ENCODE data around the gene DPP10. TPM values are rescaled to one million over a fixed set of nuclear protein-coding genes. Genes with fewer than 3 reads are reported as not detected.
"Not testable (repeated sequence)": the region's sequence is repeated elsewhere in the genome, so short reads cannot be mapped to it uniquely, and the experiment has no call there.

The DPP10 gene
- total and polyA plus RNA-seq, 8 donors: 0.68 to 8.2 (median 4.7) TPM

GRCh38 chr2:114960389-114960788 lies 517.9 kb downstream of the DPP10 start:
- TF ChIP-seq, protein P1, sequence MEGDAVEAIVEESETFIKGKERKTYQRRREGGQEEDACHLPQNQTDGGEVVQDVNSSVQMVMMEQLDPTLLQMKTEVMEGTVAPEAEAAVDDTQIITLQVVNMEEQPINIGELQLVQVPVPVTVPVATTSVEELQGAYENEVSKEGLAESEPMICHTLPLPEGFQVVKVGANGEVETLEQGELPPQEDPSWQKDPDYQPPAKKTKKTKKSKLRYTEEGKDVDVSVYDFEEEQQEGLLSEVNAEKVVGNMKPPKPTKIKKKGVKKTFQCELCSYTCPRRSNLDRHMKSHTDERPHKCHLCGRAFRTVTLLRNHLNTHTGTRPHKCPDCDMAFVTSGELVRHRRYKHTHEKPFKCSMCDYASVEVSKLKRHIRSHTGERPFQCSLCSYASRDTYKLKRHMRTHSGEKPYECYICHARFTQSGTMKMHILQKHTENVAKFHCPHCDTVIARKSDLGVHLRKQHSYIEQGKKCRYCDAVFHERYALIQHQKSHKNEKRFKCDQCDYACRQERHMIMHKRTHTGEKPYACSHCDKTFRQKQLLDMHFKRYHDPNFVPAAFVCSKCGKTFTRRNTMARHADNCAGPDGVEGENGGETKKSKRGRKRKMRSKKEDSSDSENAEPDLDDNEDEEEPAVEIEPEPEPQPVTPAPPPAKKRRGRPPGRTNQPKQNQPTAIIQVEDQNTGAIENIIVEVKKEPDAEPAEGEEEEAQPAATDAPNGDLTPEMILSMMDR (IDR thresholded peaks at IDR 0.05): no peak
- Histone ChIP-seq H3K9me3 (peaks cover 0 to 2% of the 10 kb centered on the region in 2 donors), H3K4me3 (no peak overlapping the region), H3K4me1 (no peaks in the 10 kb centered on the region), H3K36me3 (no peaks in the 10 kb centered on the region), H3K27ac (no peak overlapping the region), H3K27me3 (no peaks in the 10 kb centered on the region)
- ATAC-seq: no peak
- no peak for DNase-seq
- intact Hi-C loops (cut with DNase I): no loop called here

DNA sequence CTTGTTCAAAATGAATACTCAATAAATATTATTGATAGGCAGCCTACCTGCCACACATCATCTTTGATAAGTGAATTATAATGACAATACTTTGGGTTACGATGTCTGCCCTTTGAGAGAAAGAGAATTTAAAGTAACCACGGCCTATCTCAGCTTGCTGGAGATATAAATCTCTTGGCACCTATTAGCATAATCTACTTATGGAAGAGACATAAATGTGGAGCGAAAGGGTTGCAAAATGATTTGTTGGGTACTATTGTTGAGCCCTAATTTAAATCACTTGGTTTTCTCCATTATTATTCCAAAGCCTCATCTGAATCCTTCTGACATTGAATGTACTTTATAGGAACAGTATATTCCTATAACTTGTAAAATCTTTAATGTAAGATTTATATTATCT lies 520.1 kb downstream of the DPP10 start:
- H3K4me3 ChIP-seq: no peak overlapping the region
- ATAC-seq: no peak
- no peaks in the 10 kb centered on the region for H3K4me1 ChIP-seq
- intact Hi-C loops (cut with DNase I): no loop called here
- no peak for DNase-seq
- TF ChIP-seq, protein P1 (IDR thresholded peaks at IDR 0.05): no peak
- H3K36me3 ChIP-seq: no peaks in the 10 kb centered on the region
- no peaks in the 10 kb centered on the region for H3K9me3 ChIP-seq
- H3K27ac ChIP-seq: no peak overlapping the region
- no peaks in the 10 kb centered on the region for H3K27me3 ChIP-seq

DNA sequence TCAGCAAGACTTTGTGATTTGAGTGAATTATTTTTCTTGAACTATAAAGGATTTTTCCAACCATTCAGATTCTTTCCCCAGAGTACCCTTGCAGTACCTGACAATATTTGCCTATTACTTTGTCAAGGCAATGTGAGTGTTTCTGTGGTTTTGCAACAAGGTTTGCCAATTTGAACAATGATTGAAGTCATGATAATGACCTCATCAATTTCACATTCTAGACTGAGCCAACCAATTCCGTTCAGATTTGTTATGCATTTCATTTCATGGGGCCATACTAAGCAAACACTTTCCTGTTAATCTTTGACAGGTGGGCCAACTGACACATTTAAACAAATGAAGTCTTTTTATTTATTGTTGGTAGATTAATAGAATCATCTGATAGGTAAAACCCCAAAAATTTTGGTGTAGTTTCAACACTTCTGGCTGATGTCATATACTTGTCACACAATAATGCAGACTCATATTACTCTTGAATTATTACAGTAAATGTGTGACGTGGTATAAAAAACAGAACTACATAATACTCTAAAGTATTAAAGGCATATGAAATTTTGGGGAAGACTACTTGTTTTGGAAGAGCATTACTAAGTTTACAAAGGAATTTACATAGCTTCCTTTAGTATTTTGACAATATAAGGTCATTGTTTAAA lies 526.4 kb downstream of the DPP10 start:
- Histone ChIP-seq H3K27me3 (no peaks in the 10 kb centered on the region), H3K4me3 (no peak overlapping the region), H3K36me3 (no peaks in the 10 kb centered on the region), H3K9me3 (no peaks in the 10 kb centered on the region), H3K4me1 (no peaks in the 10 kb centered on the region), H3K27ac (no peak overlapping the region)
- ATAC-seq: peak; percentile 60
- peak in 1 of 4 donors; percentile 11 for DNase-seq
- intact Hi-C loops (cut with DNase I): no loop called here
- TF ChIP-seq, protein P1 (IDR thresholded peaks at IDR 0.05): no peak

- H3K4me1 ChIP-seq: not testable (repeated sequence)
Observed at GRCh38 chr2:115004321-115004720, 561.9 kb downstream of the DPP10 start.

GRCh38 chr2:115011721-115012120 lies 569.3 kb downstream of the DPP10 start:
- Histone ChIP-seq H3K9me3 (peaks cover 0 to 16% of the 10 kb centered on the region in 2 donors), H3K4me1 (no peaks in the 10 kb centered on the region), H3K27me3 (no peaks in the 10 kb centered on the region), H3K36me3 (no peaks in the 10 kb centered on the region), H3K4me3 (no peak overlapping the region), H3K27ac (no peak overlapping the region)
- intact Hi-C loops (cut with DNase I): no loop called here
- TF ChIP-seq, protein P1 (IDR thresholded peaks at IDR 0.05): no peak
- ATAC-seq: no peak
- DNase-seq: no peak

More at GRCh38 chr2:115004321-115004720, 561.9 kb downstream of the DPP10 start:
- intact Hi-C loops (cut with DNase I); H3K27ac ChIP-seq; H3K27me3 ChIP-seq; ATAC-seq; H3K4me3 ChIP-seq; H3K36me3 ChIP-seq; H3K9me3 ChIP-seq: not testable (repeated sequence)
- DNase-seq: peak in 1 of 4 donors; percentile 40

DNA sequence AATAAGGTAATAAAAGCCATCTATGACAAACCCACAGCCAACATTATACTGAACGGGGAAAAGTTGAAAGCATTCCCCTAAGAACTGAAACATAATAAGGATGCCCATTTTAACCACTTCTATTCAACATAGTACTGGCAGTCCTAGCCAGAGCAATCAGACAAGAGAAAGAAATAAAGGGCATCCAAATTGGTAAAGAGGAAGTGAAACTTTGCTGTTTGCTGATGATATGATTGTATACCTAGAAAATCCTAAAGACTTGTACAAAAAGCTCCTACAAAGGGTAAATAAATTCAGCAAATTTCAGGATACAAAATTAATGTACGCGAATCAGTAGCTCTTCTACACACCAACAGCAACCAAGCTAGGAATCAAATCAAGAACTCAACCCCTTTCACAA lies 579.6 kb downstream of the DPP10 start:
- H3K27ac ChIP-seq; DNase-seq; intact Hi-C loops (cut with DNase I); H3K27me3 ChIP-seq; ATAC-seq; H3K4me3 ChIP-seq; H3K4me1 ChIP-seq; H3K36me3 ChIP-seq: not testable (repeated sequence)
- peaks cover 0 to 19% of the 10 kb centered on the region in 2 donors for H3K9me3 ChIP-seq

All from left lung (tissue), 10 donors.